ENCODE measurements around the gene CPVL. TPM values are rescaled to one million over a fixed set of nuclear protein-coding genes. Genes with fewer than 3 reads are reported as not detected.

Gene CPVL
- total and polyA plus RNA-seq, 2 experiments from 2014 or later: 31.9 to 37.8 TPM

DNA sequence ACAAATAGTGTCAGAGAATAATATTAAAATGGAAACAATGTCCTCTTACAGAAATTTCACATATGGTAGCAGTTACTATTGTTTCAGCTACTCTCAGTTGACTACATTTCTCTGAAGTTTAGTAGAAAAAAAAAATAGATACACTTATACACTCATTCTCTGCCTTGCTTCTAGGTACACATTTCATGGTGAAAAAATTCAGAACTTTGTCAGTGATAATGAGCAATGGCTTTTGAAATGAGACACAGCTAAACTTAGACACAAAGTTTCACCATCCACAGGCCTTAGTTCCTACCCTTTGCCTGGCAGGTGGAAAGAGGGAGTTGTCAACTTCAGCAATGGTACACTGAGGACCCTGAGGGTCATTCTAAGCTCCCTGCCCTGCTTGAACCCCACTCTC lies 69.2 kb downstream of the CPVL start:
- Histone ChIP-seq H3F3A (replicated peaks; ENCODE audit: low read depth) (no peaks in the 10 kb centered on the region), H3K36me3 (ENCODE audit: insufficient read depth) (no peaks in the 10 kb centered on the region), H3K4me2 (no peak overlapping the region), H3K9me2 (ENCODE audit: insufficient read depth) (no peaks in the 10 kb centered on the region), H3K79me2 (replicated peaks; ENCODE audit: insufficient read depth) (no peaks in the 10 kb centered on the region), H4K20me1 (replicated peaks; ENCODE audit: insufficient read depth) (no peaks in the 10 kb centered on the region), H3K4me3 (no peak overlapping the region), H3K4me1 (ENCODE audit: insufficient read depth) (peaks cover 9% of the 10 kb centered on the region), H2AFZ (no peak overlapping the region), H3K27ac (ENCODE audit: low read depth) (no peak overlapping the region), H3K27me3 (ENCODE audit: insufficient read depth) (no peaks in the 10 kb centered on the region)
- H3K4me1 Mint-ChIP-seq: peaks cover 9% of the 10 kb centered on the region
- H3K36me3 Mint-ChIP-seq (ENCODE audit: low read depth): no peaks in the 10 kb centered on the region
- H3K27me3 Mint-ChIP-seq (ENCODE audit: insufficient read depth, low read depth, poor library complexity): peaks cover 2% of the 10 kb centered on the region
- ATAC-seq (no peak), DNase-seq (ENCODE audit: low spot score) (no peak)
- TF ChIP-seq POLR2AphosphoS5 (IDR thresholded peaks at IDR 0.05; ENCODE audit: low read depth): no peak
- no peak for TF ChIP-seq EZH2phosphoT487 (IDR thresholded peaks at IDR 0.05; ENCODE audit: unreplicated experiment)
- TF ChIP-seq JUNB (IDR thresholded peaks at IDR 0.05; ENCODE audit: unreplicated experiment): no peak
- TF ChIP-seq, protein P1, sequence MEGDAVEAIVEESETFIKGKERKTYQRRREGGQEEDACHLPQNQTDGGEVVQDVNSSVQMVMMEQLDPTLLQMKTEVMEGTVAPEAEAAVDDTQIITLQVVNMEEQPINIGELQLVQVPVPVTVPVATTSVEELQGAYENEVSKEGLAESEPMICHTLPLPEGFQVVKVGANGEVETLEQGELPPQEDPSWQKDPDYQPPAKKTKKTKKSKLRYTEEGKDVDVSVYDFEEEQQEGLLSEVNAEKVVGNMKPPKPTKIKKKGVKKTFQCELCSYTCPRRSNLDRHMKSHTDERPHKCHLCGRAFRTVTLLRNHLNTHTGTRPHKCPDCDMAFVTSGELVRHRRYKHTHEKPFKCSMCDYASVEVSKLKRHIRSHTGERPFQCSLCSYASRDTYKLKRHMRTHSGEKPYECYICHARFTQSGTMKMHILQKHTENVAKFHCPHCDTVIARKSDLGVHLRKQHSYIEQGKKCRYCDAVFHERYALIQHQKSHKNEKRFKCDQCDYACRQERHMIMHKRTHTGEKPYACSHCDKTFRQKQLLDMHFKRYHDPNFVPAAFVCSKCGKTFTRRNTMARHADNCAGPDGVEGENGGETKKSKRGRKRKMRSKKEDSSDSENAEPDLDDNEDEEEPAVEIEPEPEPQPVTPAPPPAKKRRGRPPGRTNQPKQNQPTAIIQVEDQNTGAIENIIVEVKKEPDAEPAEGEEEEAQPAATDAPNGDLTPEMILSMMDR (conservative IDR thresholded peaks at IDR 0.05; ENCODE audit: low read depth in 2 of 2): no peak
- TF ChIP-seq, protein P2, sequence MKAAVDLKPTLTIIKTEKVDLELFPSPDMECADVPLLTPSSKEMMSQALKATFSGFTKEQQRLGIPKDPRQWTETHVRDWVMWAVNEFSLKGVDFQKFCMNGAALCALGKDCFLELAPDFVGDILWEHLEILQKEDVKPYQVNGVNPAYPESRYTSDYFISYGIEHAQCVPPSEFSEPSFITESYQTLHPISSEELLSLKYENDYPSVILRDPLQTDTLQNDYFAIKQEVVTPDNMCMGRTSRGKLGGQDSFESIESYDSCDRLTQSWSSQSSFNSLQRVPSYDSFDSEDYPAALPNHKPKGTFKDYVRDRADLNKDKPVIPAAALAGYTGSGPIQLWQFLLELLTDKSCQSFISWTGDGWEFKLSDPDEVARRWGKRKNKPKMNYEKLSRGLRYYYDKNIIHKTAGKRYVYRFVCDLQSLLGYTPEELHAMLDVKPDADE (IDR thresholded peaks at IDR 0.05): no peak
- TF ChIP-seq, protein P3, sequence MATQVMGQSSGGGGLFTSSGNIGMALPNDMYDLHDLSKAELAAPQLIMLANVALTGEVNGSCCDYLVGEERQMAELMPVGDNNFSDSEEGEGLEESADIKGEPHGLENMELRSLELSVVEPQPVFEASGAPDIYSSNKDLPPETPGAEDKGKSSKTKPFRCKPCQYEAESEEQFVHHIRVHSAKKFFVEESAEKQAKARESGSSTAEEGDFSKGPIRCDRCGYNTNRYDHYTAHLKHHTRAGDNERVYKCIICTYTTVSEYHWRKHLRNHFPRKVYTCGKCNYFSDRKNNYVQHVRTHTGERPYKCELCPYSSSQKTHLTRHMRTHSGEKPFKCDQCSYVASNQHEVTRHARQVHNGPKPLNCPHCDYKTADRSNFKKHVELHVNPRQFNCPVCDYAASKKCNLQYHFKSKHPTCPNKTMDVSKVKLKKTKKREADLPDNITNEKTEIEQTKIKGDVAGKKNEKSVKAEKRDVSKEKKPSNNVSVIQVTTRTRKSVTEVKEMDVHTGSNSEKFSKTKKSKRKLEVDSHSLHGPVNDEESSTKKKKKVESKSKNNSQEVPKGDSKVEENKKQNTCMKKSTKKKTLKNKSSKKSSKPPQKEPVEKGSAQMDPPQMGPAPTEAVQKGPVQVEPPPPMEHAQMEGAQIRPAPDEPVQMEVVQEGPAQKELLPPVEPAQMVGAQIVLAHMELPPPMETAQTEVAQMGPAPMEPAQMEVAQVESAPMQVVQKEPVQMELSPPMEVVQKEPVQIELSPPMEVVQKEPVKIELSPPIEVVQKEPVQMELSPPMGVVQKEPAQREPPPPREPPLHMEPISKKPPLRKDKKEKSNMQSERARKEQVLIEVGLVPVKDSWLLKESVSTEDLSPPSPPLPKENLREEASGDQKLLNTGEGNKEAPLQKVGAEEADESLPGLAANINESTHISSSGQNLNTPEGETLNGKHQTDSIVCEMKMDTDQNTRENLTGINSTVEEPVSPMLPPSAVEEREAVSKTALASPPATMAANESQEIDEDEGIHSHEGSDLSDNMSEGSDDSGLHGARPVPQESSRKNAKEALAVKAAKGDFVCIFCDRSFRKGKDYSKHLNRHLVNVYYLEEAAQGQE (IDR thresholded peaks at IDR 0.05; ENCODE audit: unreplicated experiment): no peak
- TF ChIP-seq ZNF331 (CRISPR knock-in tag; IDR thresholded peaks at IDR 0.05; ENCODE audit: low read depth): no peak
- no peak for TF ChIP-seq NANOG (IDR thresholded peaks at IDR 0.05; ENCODE audit: borderline replicate concordance)
- TF ChIP-seq STAT1 (IDR thresholded peaks at IDR 0.05; ENCODE audit: unreplicated experiment): no peak
- TF ChIP-seq, protein P4, sequence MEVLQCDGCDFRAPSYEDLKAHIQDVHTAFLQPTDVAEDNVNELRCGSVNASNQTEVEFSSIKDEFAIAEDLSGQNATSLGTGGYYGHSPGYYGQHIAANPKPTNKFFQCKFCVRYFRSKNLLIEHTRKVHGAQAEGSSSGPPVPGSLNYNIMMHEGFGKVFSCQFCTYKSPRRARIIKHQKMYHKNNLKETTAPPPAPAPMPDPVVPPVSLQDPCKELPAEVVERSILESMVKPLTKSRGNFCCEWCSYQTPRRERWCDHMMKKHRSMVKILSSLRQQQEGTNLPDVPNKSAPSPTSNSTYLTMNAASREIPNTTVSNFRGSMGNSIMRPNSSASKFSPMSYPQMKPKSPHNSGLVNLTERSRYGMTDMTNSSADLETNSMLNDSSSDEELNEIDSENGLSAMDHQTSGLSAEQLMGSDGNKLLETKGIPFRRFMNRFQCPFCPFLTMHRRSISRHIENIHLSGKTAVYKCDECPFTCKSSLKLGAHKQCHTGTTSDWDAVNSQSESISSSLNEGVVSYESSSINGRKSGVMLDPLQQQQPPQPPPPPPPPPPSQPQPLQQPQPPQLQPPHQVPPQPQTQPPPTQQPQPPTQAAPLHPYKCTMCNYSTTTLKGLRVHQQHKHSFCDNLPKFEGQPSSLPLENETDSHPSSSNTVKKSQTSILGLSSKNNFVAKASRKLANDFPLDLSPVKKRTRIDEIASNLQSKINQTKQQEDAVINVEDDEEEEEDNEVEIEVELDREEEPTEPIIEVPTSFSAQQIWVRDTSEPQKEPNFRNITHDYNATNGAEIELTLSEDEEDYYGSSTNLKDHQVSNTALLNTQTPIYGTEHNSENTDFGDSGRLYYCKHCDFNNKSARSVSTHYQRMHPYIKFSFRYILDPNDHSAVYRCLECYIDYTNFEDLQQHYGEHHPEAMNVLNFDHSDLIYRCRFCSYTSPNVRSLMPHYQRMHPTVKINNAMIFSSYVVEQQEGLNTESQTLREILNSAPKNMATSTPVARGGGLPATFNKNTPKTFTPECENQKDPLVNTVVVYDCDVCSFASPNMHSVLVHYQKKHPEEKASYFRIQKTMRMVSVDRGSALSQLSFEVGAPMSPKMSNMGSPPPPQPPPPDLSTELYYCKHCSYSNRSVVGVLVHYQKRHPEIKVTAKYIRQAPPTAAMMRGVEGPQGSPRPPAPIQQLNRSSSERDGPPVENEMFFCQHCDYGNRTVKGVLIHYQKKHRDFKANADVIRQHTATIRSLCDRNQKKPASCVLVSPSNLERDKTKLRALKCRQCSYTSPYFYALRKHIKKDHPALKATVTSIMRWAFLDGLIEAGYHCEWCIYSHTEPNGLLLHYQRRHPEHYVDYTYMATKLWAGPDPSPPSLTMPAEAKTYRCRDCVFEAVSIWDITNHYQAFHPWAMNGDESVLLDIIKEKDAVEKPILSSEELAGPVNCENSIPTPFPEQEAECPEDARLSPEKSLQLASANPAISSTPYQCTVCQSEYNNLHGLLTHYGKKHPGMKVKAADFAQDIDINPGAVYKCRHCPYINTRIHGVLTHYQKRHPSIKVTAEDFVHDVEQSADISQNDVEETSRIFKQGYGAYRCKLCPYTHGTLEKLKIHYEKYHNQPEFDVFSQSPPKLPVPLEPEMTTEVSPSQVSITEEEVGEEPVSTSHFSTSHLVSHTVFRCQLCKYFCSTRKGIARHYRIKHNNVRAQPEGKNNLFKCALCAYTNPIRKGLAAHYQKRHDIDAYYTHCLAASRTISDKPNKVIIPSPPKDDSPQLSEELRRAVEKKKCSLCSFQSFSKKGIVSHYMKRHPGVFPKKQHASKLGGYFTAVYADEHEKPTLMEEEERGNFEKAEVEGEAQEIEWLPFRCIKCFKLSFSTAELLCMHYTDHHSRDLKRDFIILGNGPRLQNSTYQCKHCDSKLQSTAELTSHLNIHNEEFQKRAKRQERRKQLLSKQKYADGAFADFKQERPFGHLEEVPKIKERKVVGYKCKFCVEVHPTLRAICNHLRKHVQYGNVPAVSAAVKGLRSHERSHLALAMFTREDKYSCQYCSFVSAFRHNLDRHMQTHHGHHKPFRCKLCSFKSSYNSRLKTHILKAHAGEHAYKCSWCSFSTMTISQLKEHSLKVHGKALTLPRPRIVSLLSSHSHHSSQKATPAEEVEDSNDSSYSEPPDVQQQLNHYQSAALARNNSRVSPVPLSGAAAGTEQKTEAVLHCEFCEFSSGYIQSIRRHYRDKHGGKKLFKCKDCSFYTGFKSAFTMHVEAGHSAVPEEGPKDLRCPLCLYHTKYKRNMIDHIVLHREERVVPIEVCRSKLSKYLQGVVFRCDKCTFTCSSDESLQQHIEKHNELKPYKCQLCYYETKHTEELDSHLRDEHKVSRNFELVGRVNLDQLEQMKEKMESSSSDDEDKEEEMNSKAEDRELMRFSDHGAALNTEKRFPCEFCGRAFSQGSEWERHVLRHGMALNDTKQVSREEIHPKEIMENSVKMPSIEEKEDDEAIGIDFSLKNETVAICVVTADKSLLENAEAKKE (CRISPR knock-in tag; IDR thresholded peaks at IDR 0.05): no peak
- TF ChIP-seq EZH2 (IDR thresholded peaks at IDR 0.05; ENCODE audit: low read depth, unreplicated experiment): no peak
- TF ChIP-seq CREB1 (CRISPR knock-in tag; IDR thresholded peaks at IDR 0.05; ENCODE audit: low read depth): no peak
- no peak for TF ChIP-seq ZNF114 (CRISPR knock-in tag; IDR thresholded peaks at IDR 0.05)
- no peak overlapping the region for H3K4me3 Mint-ChIP-seq
- H3K27ac Mint-ChIP-seq: no peak overlapping the region
- H3K9me3 Mint-ChIP-seq: no peaks in the 10 kb centered on the region
